GM19467 (cell line): ENCODE data around the gene KRTAP5-10.
"Not testable (repeated sequence)": the region's sequence is repeated elsewhere in the genome, so short reads cannot be mapped to it uniquely, and the experiment has no call there.

Experiments used
- ATAC-seq: cut with Tn5 transposase; IDR thresholded peaks from one replicate; pipeline ENCODE4 v1.9.1; 2021; ENCODE audit warnings: mild to moderate bottlenecking, moderate library complexity; ENCODE audit not compliant: unreplicated experiment

KRTAP5-10 gene

DNA sequence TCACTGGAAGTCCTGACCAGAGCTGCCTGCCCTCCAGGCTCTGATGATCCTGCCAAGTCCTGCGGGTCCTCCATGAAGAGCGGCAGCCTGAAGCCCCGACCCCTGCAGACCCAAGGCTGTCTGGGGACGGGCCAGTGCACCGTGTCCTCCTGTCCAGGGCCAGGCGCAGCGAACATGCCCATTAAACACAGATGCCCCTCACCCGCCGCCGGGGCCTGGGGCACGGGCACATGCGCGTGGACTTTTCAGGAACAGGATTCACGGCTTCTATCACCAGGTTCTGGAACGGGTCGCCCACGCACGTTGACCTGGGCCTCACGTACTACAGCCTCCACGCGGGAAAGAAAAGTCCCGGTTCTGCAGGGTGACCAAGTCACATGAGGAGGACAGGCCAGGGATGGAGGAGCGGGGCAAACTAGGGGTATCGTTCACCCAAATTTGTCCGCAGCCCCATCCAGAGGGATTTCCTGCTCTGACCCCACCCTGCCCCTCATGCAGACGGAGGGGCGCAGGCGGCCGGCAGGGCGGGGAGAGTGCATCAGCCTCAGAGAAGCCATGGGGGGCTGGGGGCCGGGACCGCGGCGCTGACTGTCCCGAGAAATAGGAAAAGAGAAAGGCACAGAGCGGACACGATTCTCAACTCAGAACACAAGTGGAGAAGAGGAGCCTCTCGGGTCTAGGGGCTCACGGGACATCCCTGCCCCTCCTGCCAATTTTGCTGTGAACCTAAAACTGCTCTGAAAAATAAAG is 5.9 kb downstream of the KRTAP5-10 start:
- not testable (repeated sequence) for ATAC-seq

DNA sequence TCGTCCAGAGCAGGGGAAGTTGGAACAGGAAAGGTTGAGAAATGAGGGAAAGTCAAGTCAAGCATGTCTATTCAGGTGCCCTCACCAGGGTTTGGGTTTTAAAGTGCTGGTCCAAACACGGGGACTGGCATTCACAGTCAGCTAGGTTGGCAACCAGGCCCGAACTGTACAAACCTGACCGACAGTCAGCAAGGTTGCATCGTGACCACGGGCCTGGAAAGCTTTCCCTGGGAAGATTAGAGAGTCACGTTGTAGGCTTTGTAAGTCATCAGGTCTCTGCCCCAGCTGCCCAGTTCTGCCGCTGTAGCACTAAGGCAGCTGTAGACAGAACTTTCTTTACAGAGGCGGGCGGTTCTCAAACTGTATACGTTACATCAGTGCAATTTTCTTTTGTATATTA is 7.4 kb downstream of the KRTAP5-10 start:
- ATAC-seq, result no peak

DNA sequence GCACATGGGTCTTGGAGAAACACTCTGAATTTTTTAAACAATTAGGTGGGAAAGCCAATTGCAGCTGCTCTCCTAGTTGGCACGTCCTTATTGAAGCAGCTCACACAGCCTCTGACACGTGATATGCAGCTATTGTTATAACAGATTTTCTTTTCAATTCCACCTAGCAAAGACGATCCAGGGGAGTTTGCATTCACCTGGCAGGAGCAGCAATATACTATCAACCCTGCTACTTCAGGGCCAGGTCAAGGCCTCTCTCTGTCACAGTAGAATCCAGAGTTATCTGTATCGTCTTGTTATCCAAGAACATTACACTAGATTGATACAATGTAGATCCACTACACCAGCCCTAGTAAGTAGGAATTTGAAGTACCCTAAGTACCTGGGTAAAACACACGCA is 9.1 kb downstream of the KRTAP5-10 start:
- ATAC-seq, result no peak

DNA sequence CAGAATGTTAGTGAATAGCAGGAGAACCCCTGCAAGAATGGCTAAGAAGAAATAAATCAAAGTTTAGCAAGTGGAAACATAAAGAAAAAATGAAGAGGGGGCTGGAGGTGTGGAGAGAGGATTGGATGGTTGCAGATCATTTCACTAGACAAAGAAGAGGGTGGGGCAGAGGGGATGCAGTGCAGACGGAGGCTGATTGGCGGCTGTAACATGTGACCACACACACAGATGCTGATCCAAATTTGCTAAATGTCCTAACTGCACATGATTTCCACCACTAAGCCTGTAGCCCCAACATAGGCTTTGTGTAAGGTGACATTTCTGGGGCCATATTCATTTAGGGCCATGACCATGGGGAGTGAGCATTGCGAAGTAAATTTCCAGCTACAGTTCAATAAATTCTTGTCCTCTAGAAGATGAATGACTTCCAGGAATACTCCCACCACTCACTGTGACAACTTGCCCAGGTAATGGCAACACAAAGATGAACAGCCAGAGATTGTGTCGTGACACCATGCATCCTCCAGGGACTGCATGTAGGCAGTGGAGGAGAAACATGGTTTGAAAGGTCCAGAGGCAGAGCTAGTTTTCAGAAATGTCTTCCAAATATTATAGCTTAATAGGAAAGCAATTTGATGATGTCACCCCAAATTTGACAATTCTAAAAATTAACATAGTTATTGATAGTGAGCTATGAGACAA is 10.5 kb downstream of the KRTAP5-10 start:
- ATAC-seq, result no peak

DNA sequence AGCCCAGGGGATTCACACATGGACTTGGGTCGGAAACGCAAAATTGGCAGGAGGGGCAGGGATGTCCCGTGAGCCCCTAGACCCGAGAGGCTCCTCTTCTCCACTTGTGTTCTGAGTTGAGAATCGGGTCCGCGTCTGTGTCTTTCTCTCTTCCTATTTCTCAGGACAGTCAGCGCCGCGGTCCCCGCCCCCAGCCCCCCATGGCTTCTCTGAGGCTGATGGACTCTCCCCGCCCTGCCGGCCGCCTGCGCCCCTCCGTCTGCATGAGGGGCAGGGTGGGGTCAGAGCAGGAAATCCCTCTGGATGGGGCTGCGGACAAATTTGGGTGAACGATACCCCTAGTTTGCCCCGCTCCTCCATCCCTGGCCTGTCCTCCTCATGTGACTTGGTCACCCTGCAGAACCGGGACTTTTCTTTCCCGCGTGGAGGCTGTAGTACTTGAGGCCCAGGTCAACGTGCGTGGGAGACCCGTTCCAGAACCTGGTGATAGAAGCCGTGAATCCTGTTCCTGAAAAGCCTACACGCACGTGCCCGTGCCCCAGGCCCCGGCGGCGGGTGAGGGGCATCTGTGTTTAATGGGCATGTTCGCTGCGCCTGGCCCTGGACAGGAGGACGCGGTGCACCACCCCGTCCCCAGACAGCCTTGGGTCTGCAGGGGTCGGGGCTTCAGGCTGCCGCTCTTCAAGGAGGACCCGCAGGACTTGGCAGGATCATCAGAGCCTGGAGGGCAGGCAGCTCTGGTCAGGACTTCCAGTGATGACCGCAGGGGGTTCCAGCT is 11.5 kb downstream of the KRTAP5-10 start:
- not testable (repeated sequence) for ATAC-seq

DNA sequence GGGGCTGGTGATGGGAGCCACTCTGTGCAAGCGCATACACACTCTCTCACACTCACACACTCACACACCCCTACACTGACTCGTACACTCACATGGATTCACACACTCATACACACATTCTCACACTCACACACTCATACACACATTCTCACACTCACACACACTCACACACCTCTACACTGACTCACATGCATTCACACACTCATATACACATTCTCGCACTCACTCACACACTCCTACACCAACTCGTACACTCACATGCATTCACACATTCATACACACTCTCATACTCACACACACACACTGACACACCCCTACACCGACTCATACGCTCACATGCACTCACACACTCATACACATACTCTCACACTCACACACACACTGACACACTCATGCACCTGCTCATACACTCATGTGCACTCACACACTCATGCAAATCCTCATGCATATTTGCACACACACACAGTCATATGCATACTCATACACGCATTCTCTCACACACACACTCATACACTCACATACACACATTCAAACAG is 12.2 kb downstream of the KRTAP5-10 start:
- ATAC-seq, result no peak

DNA sequence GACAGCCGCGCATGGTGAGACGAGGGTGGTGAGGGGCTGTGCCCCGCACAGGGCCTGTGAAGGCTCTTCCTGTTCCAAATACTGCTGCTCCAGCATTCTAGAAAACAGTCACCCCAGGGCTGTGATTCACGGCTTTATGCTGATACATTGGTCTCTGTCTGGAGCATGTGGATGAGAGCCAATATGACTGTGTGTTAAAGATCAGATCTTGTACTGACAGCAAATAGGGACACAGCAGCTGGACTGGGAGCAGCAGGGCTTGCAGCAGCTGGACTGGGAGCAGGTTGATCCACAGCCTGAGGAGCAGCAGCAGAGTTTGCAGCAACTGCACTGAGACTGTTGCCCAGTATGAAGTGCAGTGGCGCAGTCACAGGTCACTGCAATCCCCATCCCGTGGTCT is 14.2 kb downstream of the KRTAP5-10 start:
- not testable (repeated sequence) for ATAC-seq

DNA sequence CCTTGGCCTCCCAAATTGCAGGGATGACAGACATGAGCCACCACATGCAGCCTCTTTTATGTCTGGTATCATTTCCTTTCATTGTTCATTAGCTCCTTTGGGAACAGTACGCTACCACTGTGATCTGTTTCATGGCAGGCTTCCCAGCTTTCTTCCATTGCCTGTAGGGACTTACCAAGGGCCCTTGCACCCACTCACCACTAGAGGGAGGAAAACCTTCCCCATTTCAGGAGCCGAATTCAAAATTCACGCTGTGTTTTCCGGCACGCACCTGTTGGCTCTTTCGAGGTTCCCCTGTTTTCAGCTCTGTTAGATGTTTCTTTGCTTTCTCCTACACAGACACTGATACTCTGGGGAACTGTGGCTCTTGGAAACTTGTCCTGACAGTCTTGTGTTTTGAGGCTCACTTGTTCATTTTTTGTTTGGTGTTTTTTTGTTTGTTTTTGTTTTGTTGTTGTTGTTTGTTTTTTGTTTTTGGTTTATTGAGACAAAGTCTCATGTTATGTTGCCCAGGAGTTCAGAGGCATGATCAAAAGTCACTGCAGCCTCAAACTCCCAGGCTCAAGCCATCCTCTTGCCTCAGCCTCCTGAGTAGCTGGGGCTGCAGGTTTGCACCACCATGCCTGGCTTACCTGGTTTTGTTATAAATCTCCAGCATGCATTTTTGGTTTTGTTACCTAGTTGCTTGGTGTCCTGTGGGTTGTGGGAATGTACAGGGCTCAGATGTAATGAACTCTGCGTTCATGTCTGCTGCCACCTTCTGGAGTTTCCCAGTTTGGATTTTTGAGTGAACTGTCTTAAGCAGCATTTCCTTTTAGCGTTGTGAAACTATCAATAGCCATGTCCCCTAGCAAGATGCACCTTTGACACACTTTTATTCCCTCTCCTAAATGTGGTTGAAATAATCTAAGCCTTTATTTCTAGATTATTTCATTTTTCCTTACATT is 15.0 kb downstream of the KRTAP5-10 start:
- ATAC-seq, result no peak

DNA sequence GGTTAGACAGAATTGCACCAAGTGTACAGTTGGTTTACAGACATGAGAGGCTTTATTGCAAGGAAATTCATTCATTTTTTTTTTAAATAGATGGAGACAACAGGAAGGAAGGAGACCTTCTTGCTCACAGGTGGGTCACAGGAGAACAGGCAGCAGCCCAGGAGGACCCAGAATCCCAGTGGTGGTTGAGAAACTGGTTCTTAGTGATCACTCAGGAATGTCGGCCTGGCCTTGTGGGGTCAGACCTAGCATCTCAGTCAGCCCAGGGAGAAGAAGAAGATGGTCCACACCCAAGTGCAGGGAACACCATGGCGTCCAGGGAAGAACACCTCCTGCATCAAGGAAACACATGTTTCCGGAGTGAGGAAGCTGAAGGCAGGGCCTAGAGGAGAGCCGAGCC is 16.5 kb downstream of the KRTAP5-10 start:
- no peak for ATAC-seq

DNA sequence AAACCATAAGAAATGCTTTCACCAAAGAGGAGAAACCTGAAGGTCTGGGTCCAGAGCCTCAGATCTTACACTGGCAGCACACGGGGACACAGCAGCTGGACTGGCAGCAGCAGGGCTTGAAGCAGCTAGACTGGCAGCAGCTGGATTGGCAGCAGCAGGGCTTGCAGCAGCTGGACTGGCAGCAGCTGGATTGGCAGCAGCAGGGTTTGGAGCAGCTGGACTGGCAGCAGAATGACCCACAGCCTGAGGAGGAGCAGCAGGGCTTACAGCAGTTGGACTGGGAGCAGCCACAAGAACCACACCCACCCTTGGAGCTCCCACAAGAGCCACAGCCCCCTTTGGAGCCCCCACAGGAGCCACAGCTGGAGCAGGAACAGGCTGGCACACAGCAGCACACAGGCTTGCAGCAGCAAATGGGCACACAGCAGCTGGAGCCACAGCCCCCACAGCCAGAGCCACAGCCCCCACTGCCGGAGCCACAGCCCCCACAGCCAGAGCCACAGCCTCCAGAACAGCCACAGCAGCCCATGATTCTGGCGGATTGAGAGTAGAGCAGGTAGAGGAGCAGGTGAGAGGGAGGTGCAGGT is 17.0 kb downstream of the KRTAP5-10 start, which contains the start of gene KRTAP5-11:
Gene KRTAP5-11, minus strand, starts transcription at position 567 of the 587 bp plus-strand sequence. Its CDS starts 38 bp downstream, at position 529.
- ATAC-seq, result no peak

DNA sequence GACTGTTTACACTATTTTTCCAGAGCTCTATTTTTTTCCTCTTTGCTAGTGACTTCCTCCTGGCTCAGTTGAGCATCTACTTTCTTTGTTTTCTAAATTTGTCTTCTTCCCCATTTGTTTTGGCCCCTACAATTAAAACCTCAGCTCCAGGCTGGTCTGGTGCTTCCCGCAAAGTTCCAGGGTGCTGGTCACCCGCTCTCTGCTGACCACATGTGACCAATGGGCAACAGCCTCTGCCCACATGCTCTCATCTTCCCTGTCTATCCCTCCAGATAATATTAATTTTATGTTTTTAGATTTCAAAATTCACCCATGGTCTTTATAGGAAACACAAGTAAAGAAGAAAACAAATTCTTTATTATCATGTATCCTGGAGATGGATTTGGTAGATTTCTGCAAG is 17.6 kb downstream of the KRTAP5-10 start:
- not testable (repeated sequence) for ATAC-seq

DNA sequence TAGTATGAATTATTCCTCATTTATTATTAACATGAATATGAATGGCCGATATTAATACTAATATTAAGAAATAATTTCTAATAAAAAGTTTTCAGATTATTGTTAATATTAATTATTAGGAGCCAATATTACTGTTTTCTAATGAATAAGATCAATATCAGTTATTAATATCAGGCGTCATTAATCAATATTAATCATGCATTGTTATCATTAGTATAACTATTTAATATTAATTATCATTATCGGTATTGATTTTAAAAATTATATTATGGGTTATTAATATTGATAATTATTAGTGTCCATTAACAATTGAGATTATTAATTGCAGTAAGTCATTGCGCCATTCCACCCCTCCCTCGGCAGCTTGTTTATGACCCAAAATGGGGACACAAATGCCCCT is 20.3 kb downstream of the KRTAP5-10 start:
- ATAC-seq, result not testable (repeated sequence)

DNA sequence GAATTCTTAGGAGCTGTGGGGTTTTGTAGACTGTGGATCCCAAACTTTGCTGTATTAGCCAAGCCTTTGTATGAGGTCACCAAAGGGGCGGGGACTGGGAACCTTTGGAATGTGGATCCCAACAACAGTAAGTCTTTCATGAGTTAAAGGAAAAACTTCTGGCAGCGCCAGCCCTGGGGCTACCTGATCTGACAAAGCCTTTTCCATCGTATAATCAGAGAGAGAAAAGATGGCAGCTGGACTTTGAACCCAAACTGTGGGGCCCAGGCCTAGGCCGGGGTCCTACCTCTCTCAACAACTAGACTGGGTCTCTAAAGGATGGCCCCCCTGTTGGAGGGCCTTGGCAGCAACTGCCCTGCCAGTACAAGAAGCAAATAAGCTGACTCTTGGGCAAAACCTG is 23.0 kb downstream of the KRTAP5-10 start:
- not testable (repeated sequence) for ATAC-seq

DNA sequence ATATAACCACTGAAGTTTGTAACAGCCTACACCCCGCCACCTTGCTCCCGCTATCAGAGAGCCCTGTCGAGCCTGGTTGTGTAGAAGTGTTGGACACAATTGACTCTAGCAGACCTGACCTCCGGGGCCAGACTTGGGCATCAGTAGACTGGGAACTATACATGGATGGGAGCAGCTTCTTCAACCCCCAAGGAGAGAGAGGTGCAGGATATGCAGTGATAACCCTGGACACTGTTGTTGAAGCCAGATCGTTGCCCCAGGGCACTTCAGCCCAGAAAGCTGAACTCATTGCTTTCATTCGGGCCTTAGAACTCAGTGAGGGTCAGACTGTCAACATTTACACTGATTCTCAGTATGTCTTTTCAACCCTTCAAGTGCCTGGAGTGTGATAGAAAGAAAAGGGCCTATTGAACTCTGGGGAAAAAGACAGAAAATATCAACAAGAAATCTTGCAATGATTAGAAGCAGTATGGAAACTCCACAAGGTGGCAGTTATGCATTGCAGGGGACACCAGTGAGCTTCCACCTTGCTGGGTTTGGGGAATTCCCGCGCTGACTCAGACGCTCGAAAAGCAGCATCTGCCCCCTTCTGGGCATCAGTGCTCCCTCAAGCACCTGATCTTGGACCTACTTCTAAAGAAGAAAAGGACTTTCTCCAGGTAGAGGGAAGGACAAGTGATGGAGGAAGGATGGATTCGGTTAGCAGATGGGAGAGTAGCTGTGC is 23.6 kb downstream of the KRTAP5-10 start:
- ATAC-seq, result not testable (repeated sequence)

DNA sequence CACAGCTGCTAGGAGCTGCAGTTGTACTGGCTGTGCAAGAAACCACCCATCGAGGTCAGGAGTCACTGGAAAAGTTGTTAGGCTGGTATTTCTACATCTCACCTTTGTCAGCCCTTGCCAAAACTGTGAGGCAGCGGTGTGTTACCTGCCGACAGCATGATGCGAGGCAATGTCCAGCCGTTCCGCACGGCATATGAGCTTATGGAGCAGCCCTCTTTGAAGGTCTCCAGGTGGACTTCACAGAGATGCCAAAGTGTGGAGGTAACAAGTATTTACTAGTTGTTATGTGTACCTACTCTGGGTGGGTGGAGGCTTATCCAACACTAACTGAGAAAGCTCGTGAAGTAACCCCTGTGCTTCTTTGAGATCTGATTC is 24.2 kb downstream of the KRTAP5-10 start:
- ATAC-seq, result not testable (repeated sequence)

DNA sequence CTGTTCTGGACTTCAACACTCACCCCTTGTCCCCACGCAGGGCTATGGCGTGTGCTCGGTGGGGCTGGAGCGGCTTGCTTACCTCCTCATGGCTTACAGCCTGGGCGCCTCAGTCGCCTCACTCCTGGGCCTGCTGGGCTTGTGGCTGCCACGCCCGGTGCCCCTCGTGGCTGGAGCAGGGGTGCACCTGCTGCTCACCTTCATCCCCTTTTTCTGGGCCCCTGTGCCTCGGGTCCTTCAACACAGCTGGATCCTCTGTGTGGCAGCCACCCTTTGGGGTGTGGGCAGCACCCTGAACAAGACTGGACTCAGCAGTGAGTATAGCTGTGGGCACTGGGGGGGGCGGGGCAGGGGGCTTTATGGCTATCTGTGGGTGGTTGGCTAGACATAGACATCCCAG is 37.9 kb downstream of the KRTAP5-10 start:
- ATAC-seq, result not testable (repeated sequence)

DNA sequence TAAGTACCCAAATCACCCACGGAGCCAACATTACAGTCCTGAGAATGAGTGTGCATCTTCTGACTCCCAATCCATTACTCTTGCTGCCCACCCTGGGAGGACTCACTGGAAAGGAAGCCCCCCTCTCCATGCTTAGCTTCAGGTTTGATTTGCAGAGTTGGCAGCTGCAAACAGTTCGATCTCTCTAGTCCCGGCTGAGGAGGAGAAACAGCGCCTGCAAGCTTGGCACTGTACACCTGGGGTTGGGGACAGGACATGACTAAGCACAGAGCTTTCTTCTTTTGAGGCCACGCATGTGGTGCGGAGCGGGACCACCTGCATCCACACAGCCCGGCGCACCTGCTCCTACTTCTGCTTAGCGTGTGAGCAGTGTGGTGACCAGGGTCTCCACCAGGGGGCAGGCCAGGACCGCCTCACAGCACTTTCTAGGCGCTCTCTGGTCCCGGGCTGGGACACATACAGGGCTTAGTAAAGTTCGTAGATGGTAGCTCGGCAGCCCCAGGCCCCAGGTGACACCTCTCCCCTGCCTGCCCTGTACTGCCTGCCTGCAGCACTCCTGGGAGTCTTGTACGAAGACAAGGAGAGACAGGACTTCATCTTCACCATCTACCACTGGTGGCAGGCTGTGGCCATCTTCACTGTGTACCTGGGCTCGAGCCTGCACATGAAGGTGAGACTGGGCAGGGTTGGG is 39.6 kb downstream of the KRTAP5-10 start:
- not testable (repeated sequence) for ATAC-seq

DNA sequence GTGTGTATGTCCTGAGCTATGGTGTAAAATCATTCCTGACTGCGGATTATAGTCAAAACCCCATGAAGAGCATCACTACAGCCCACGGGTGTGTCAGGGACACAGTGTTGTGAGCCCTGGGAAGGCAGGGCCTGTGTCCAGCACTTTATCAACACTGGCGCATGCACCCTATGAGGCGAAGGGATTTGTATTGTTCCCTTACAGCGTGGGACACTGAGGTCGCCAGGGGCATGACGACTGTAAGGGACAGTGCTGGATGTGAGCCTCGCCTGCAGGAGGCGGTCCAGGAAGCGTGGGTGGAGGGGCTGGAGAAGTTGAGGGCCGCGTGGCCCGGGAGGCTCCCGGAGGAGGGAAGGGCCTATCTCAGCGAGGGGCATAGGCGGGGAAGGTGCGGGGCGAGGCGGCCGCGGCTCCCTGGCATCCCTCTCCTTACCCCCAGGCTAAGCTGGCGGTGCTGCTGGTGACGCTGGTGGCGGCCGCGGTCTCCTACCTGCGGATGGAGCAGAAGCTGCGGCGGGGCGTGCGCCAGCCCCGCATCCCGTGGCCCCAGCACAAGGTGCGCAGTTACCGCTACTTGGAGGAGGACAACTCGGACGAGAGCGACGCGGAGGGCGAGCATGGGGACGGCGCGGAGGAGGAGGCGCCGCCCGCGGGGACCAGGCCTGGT is 41.6 kb downstream of the KRTAP5-10 start:
- not testable (repeated sequence) for ATAC-seq
